ENCODE data around the gene ITGAE.

Gene ITGAE

GRCh38 chr17:3813171-3813570 is 12.2 kb upstream of the ITGAE start:
- no peak overlapping the region for H3K4me3 ChIP-seq (ENCODE audit: low read length, poor library complexity, severe bottlenecking)
- no peaks in the 10 kb centered on the region for H3K9me2 ChIP-seq (replicated peaks; ENCODE audit: low read depth, low read length)
- H3K9ac ChIP-seq (ENCODE audit: low read depth, low read length, poor library complexity, severe bottlenecking): no peak overlapping the region
- H3K79me2 ChIP-seq (ENCODE audit: insufficient read depth, low read length): no peaks in the 10 kb centered on the region
- TF ChIP-seq, protein P1, sequence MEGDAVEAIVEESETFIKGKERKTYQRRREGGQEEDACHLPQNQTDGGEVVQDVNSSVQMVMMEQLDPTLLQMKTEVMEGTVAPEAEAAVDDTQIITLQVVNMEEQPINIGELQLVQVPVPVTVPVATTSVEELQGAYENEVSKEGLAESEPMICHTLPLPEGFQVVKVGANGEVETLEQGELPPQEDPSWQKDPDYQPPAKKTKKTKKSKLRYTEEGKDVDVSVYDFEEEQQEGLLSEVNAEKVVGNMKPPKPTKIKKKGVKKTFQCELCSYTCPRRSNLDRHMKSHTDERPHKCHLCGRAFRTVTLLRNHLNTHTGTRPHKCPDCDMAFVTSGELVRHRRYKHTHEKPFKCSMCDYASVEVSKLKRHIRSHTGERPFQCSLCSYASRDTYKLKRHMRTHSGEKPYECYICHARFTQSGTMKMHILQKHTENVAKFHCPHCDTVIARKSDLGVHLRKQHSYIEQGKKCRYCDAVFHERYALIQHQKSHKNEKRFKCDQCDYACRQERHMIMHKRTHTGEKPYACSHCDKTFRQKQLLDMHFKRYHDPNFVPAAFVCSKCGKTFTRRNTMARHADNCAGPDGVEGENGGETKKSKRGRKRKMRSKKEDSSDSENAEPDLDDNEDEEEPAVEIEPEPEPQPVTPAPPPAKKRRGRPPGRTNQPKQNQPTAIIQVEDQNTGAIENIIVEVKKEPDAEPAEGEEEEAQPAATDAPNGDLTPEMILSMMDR (conservative IDR thresholded peaks at IDR 0.05; ENCODE audit: low read length): no peak
- no peak for TF ChIP-seq EZH2phosphoT487 (IDR thresholded peaks at IDR 0.05; ENCODE audit: borderline replicate concordance)
- no peaks in the 10 kb centered on the region for H3K9me3 ChIP-seq (ENCODE audit: insufficient read depth, low read depth, low read length)
- H2AFZ ChIP-seq (ENCODE audit: low read length): no peak overlapping the region
- H3F3A ChIP-seq (ENCODE audit: low read depth): no peaks in the 10 kb centered on the region
- H3K27me3 ChIP-seq (ENCODE audit: insufficient read depth, low read length, poor library complexity, severe bottlenecking): no peaks in the 10 kb centered on the region
- no peaks in the 10 kb centered on the region for H4K20me1 ChIP-seq (ENCODE audit: insufficient read depth, low read length, poor library complexity, severe bottlenecking)
- H3K4me2 ChIP-seq (ENCODE audit: low read depth, low read length, poor library complexity, severe bottlenecking): no peak overlapping the region
- no peaks in the 10 kb centered on the region for H3K4me1 ChIP-seq (ENCODE audit: insufficient read depth, low read length, poor library complexity, severe bottlenecking)
- peaks cover 82% of the 10 kb centered on the region; the same call in 1 of the 2 replicates for H3K36me3 ChIP-seq (ENCODE audit: insufficient read depth, low read length)

- Histone ChIP-seq H3F3A (ENCODE audit: low read depth) (no peaks in the 10 kb centered on the region), H3K9me2 (replicated peaks; ENCODE audit: low read depth, low read length) (no peaks in the 10 kb centered on the region), H3K9ac (ENCODE audit: low read depth, low read length, poor library complexity, severe bottlenecking) (no peak overlapping the region), H3K27me3 (ENCODE audit: insufficient read depth, low read length, poor library complexity, severe bottlenecking) (no peaks in the 10 kb centered on the region), H2AFZ (ENCODE audit: low read length) (no peak overlapping the region), H3K36me3 (ENCODE audit: insufficient read depth, low read length) (peaks cover 81% of the 10 kb centered on the region; the same call in 1 of the 2 replicates), H3K4me2 (ENCODE audit: low read depth, low read length, poor library complexity, severe bottlenecking) (no peak overlapping the region), H3K4me3 (ENCODE audit: low read length, poor library complexity, severe bottlenecking) (no peak overlapping the region), H3K79me2 (ENCODE audit: insufficient read depth, low read length) (no peaks in the 10 kb centered on the region), H3K9me3 (ENCODE audit: insufficient read depth, low read depth, low read length) (no peaks in the 10 kb centered on the region), H4K20me1 (ENCODE audit: insufficient read depth, low read length, poor library complexity, severe bottlenecking) (no peaks in the 10 kb centered on the region), H3K4me1 (ENCODE audit: insufficient read depth, low read length, poor library complexity, severe bottlenecking) (no peaks in the 10 kb centered on the region)
- TF ChIP-seq, protein P1 (conservative IDR thresholded peaks at IDR 0.05; ENCODE audit: low read length): no peak
- no peak for TF ChIP-seq EZH2phosphoT487 (IDR thresholded peaks at IDR 0.05; ENCODE audit: borderline replicate concordance)
These were observed 11.8 kb upstream of the ITGAE start for GRCh38 chr17:3812771-3813170.

- Histone ChIP-seq H4K20me1 (ENCODE audit: insufficient read depth, low read length, poor library complexity, severe bottlenecking) (no peaks in the 10 kb centered on the region), H3K9ac (ENCODE audit: low read depth, low read length, poor library complexity, severe bottlenecking) (no peak overlapping the region)
These were observed 11.3 kb upstream of the ITGAE start for GRCh38 chr17:3812284-3812683.

More at GRCh38 chr17:3812284-3812683, 11.3 kb upstream of the ITGAE start:
- peaks cover 82% of the 10 kb centered on the region; the same call in 1 of the 2 replicates for H3K36me3 ChIP-seq (ENCODE audit: insufficient read depth, low read length)
- no peaks in the 10 kb centered on the region for H3K27me3 ChIP-seq (ENCODE audit: insufficient read depth, low read length, poor library complexity, severe bottlenecking)
- no peaks in the 10 kb centered on the region for H3K9me3 ChIP-seq (ENCODE audit: insufficient read depth, low read depth, low read length)
- no peak overlapping the region for H2AFZ ChIP-seq (ENCODE audit: low read length)
- no peaks in the 10 kb centered on the region for H3K9me2 ChIP-seq (replicated peaks; ENCODE audit: low read depth, low read length)
- H3K4me2 ChIP-seq (ENCODE audit: low read depth, low read length, poor library complexity, severe bottlenecking): no peak overlapping the region
- H3K4me1 ChIP-seq (ENCODE audit: insufficient read depth, low read length, poor library complexity, severe bottlenecking): no peaks in the 10 kb centered on the region
- H3K79me2 ChIP-seq (ENCODE audit: insufficient read depth, low read length): no peaks in the 10 kb centered on the region
- H3F3A ChIP-seq (ENCODE audit: low read depth): no peaks in the 10 kb centered on the region
- H3K4me3 ChIP-seq (ENCODE audit: low read length, poor library complexity, severe bottlenecking): no peak overlapping the region
- TF ChIP-seq, protein P1 (conservative IDR thresholded peaks at IDR 0.05; ENCODE audit: low read length): no peak
- TF ChIP-seq EZH2phosphoT487 (IDR thresholded peaks at IDR 0.05; ENCODE audit: borderline replicate concordance): no peak

All from Loucy (cell line).